Activated CD4-positive, alpha-beta memory T cell treated with anti-CD3 and anti-CD28 coated beads for 36 hours (primary cell): Measurements from ENCODE around the gene CUL9. TPM values are rescaled to one million over a fixed set of nuclear protein-coding genes. Genes with fewer than 3 reads are reported as not detected.

Experiments
- CTCF ChIA-PET: fragments of 350-600 bp; sonication (Branson Sonifier 250); formaldehyde crosslinking; loops from one replicate; lab custom pipeline; 2021; ENCODE audit warnings: antibody characterized with exemption, inconsistent platforms; lab: Charles Lee
- POLR2A ChIA-PET: fragments of 350-600 bp; sonication (Branson Sonifier 250); formaldehyde crosslinking; loops from one replicate; lab custom pipeline; 2021; ENCODE audit warnings: antibody characterized with exemption; lab: Charles Lee
- DNase-seq: peaks from one replicate; pipeline ENCODE4 v3.0.0-alpha.2; 2020
- H3K27ac Mint-ChIP-seq: one replicate; pipeline ENCODE4 v1.8.0; 2021; ENCODE audit warnings: mixed read lengths
- H3K27me3 Mint-ChIP-seq: one replicate; pipeline ENCODE4 v1.8.0; 2021; ENCODE audit warnings: mixed read lengths
- H3K36me3 Mint-ChIP-seq: one replicate; pipeline ENCODE4 v1.8.0; 2021; ENCODE audit warnings: mixed read lengths
- H3K4me1 Mint-ChIP-seq: one replicate; pipeline ENCODE4 v1.8.0; 2021; ENCODE audit warnings: low read depth, mixed read lengths
- H3K4me3 Mint-ChIP-seq: one replicate; pipeline ENCODE4 v1.8.0; 2021; ENCODE audit warnings: mild to moderate bottlenecking, mixed read lengths
- H3K9me3 Mint-ChIP-seq: one replicate; pipeline ENCODE4 v1.8.0; 2021; ENCODE audit warnings: mixed read lengths
- intact Hi-C: fragments of 100-400 bp; cut with micrococcal nuclease; formaldehyde crosslinking; loops from one replicate; pipeline ENCODE4 v1.15.1; 2023
- total RNA-seq, 2 experiments: library from RNA; stranded (reverse); gene quantifications; one replicate each; pipeline ENCODE4 v1.2.3, GENCODE V29; 2021

Gene CUL9
- total RNA-seq, 2 experiments from 2014 or later: 37.8 to 38.4 TPM

GRCh38 chr6:43260791-43261190 is 78.8 kb downstream of the CUL9 start:
- Mint-ChIP-seq H3K9me3 (no peaks in the 10 kb centered on the region), H3K27me3 (peaks cover 2% of the 10 kb centered on the region), H3K4me3 (no peak overlapping the region), H3K27ac (no peak overlapping the region), H3K36me3 (no peaks in the 10 kb centered on the region), H3K4me1 (peaks cover 9% of the 10 kb centered on the region)
- POLR2A ChIA-PET: no interaction called here
- intact Hi-C loops: no loop called here
- DNase-seq: no peak
- CTCF ChIA-PET: interaction anchor here (0.6 to 6.1 kb wide), 4 partner anchors 15 to 247 kb away, joined by 3 to 60 read pairs (median 6); partner anchors contain the start of genes CRIP3 and LRRC73

- intact Hi-C loops: no loop called here
- DNase-seq: no peak
- Mint-ChIP-seq H3K36me3 (no peaks in the 10 kb centered on the region), H3K4me1 (peaks cover 9% of the 10 kb centered on the region), H3K27ac (no peak overlapping the region), H3K9me3 (no peaks in the 10 kb centered on the region), H3K4me3 (no peak overlapping the region), H3K27me3 (peaks cover 2% of the 10 kb centered on the region)
- CTCF ChIA-PET: interaction anchor here (0.6 to 6.1 kb wide), 5 partner anchors 15 to 247 kb away, joined by 3 to 60 read pairs (median 7); partner anchors contain the start of genes CRIP3 and LRRC73
- POLR2A ChIA-PET: no interaction called here
Observed at GRCh38 chr6:43261198-43261597, 79.2 kb downstream of the CUL9 start.

- DNase-seq: no peak
- Mint-ChIP-seq H3K4me1 (peaks cover 7% of the 10 kb centered on the region), H3K9me3 (no peaks in the 10 kb centered on the region), H3K36me3 (no peaks in the 10 kb centered on the region), H3K27me3 (no peaks in the 10 kb centered on the region), H3K4me3 (no peak overlapping the region), H3K27ac (no peak overlapping the region)
- CTCF ChIA-PET: interaction anchor here (0.6 to 6.1 kb wide), 7 partner anchors 52 to 246 kb away, joined by 3 to 60 read pairs (median 7); partner anchors contain the start of gene LRRC73
- intact Hi-C loops: no loop called here
- POLR2A ChIA-PET: no interaction called here
Observed at GRCh38 chr6:43262000-43262779, 80.2 kb downstream of the CUL9 start.

GRCh38 chr6:43262780-43263313 is 80.9 kb downstream of the CUL9 start:
- DNase-seq: no peak
- Mint-ChIP-seq H3K4me1 (peaks cover 2% of the 10 kb centered on the region), H3K9me3 (no peaks in the 10 kb centered on the region), H3K27me3 (no peaks in the 10 kb centered on the region), H3K36me3 (no peaks in the 10 kb centered on the region), H3K4me3 (no peak overlapping the region), H3K27ac (no peak overlapping the region)
- CTCF ChIA-PET: interaction anchor here (1.0 to 6.1 kb wide), 9 partner anchors 9 to 245 kb away, joined by 3 to 60 read pairs (median 3); partner anchors contain the start of gene LRRC73
- intact Hi-C loops: loop anchor here (1.0 kb wide), 2 partner anchors 135 to 243 kb away; no protein-coding TSS in a partner anchor
- POLR2A ChIA-PET: no interaction called here

DNA sequence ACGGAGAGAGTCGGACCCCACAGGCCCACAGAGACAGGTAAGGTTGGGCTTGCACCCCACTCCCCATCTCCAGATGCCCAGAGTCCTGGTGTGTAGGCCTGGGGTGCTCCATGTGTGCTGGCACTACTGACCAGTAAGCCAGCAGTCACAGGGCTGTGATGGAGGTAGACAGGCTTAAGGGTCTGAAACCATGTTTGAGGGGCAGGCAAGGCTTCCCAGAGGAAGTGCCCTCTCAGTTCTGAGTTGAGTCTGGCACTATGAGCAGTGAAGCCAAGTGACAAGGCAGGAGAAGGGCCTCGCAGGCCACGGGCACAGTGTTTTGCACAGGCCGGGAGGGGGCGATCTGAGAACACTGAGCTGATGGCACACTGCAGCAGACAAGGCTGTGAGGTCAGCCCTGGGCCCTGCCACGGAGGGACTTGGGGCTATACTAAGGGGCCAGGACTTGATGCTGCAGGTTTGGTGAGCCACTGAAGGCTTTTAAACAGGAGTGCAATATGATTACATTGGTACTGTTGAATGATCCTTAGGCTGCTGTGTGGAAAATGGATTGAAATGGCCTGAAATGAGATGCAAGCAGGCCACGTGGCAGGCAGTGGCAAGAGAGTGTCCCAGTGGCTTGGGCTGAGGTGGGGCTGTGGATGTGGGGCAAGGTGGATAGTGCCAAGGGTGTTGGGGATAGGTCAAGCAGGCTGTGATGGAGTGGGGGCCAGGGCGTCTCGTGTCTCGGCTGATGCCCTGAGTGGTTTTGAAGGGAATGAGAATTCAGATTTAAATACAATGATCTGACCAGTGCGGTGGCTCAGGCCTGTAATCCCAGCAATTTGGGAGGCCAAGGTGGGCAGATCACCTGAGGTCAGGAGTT is 81.5 kb downstream of the CUL9 start:
- Mint-ChIP-seq H3K27ac (peak overlapping the region; percentile 24), H3K4me1 (peaks cover 2% of the 10 kb centered on the region), H3K27me3 (no peaks in the 10 kb centered on the region), H3K9me3 (no peaks in the 10 kb centered on the region), H3K36me3 (no peaks in the 10 kb centered on the region), H3K4me3 (no peak overlapping the region)
- ChIA-PET CTCF (interaction anchor here (0.7 to 6.1 kb wide), 13 partner anchors 9 to 244 kb away, joined by 3 to 60 read pairs (median 3); partner anchors contain the start of gene LRRC73), POLR2A (no interaction called here)
- DNase-seq: peak; percentile 86
- intact Hi-C loops: loop anchor here (1.0 kb wide), 2 partner anchors 135 to 243 kb away; no protein-coding TSS in a partner anchor

GRCh38 chr6:43264599-43265145 is 82.7 kb downstream of the CUL9 start:
- H3K4me3 Mint-ChIP-seq: no peak overlapping the region
- no peaks in the 10 kb centered on the region for H3K9me3 Mint-ChIP-seq
- peaks cover 8% of the 10 kb centered on the region for H3K4me1 Mint-ChIP-seq
- H3K36me3 Mint-ChIP-seq: no peaks in the 10 kb centered on the region
- intact Hi-C loops: no loop called here
- POLR2A ChIA-PET: no interaction called here
- CTCF ChIA-PET: interaction anchor here (0.8 to 6.1 kb wide), 6 partner anchors 70 to 243 kb away, joined by 3 to 60 read pairs (median 8); partner anchors contain the start of gene LRRC73
- H3K27me3 Mint-ChIP-seq: no peaks in the 10 kb centered on the region
- H3K27ac Mint-ChIP-seq: no peak overlapping the region
- DNase-seq: no peak

GRCh38 chr6:43265564-43265963 is 83.6 kb downstream of the CUL9 start:
- DNase-seq: no peak
- ChIA-PET CTCF (interaction anchor here (3.6 to 6.1 kb wide), 2 partner anchors 91 to 242 kb away, joined by 10 to 60 read pairs; partner anchors contain the start of gene LRRC73), POLR2A (no interaction called here)
- Mint-ChIP-seq H3K36me3 (no peaks in the 10 kb centered on the region), H3K27me3 (no peaks in the 10 kb centered on the region), H3K9me3 (no peaks in the 10 kb centered on the region), H3K4me1 (peaks cover 8% of the 10 kb centered on the region), H3K27ac (no peak overlapping the region), H3K4me3 (no peak overlapping the region)
- intact Hi-C loops: no loop called here

GRCh38 chr6:43267619-43268354 is 85.8 kb downstream of the CUL9 start:
- Mint-ChIP-seq H3K9me3 (no peaks in the 10 kb centered on the region), H3K27ac (no peak overlapping the region), H3K27me3 (no peaks in the 10 kb centered on the region), H3K4me1 (peaks cover 8% of the 10 kb centered on the region), H3K36me3 (no peaks in the 10 kb centered on the region), H3K4me3 (no peak overlapping the region)
- POLR2A ChIA-PET: no interaction called here
- DNase-seq: no peak
- CTCF ChIA-PET: interaction anchor here (1.4 kb wide), 2 partner anchors 131 to 239 kb away, joined by 4 read pairs; no protein-coding TSS in a partner anchor
- intact Hi-C loops: no loop called here

GRCh38 chr6:43268355-43268700 is 86.3 kb downstream of the CUL9 start:
- Mint-ChIP-seq H3K36me3 (no peaks in the 10 kb centered on the region), H3K27me3 (no peaks in the 10 kb centered on the region), H3K27ac (no peak overlapping the region), H3K4me1 (peaks cover 8% of the 10 kb centered on the region), H3K4me3 (no peak overlapping the region), H3K9me3 (no peaks in the 10 kb centered on the region)
- ChIA-PET CTCF (interaction anchor here (1.4 kb wide), 2 partner anchors 130 to 238 kb away, joined by 4 read pairs; no protein-coding TSS in a partner anchor), POLR2A (no interaction called here)
- intact Hi-C loops: no loop called here
- DNase-seq: no peak

GRCh38 chr6:43268782-43269272 is 86.8 kb downstream of the CUL9 start:
- ChIA-PET POLR2A (no interaction called here), CTCF (interaction anchor here (1.4 kb wide), 2 partner anchors 129 to 238 kb away, joined by 4 read pairs; no protein-coding TSS in a partner anchor)
- Mint-ChIP-seq H3K4me1 (peaks cover 5% of the 10 kb centered on the region), H3K27me3 (no peaks in the 10 kb centered on the region), H3K27ac (no peak overlapping the region), H3K4me3 (peak overlapping the region; percentile 28), H3K36me3 (no peaks in the 10 kb centered on the region), H3K9me3 (no peaks in the 10 kb centered on the region)
- intact Hi-C loops: no loop called here
- no peak for DNase-seq
